Liver (tissue), 3 donors: ENCODE measurements around the gene SNX17.

Experiments used
- EGR1 ChIP-seq, 2 donors: IDR thresholded peaks; 2 replicates each; pipeline ENCODE4 v1.6.1; 2016 to 2018; ENCODE audit warnings: antibody characterized with exemption in 2 of 2, low read depth in 2 of 2
- GABPA ChIP-seq, 2 donors: IDR thresholded peaks in 1 of 2; conservative IDR thresholded peaks in 1 of 2; 2 replicates each; pipeline ENCODE4 v1.6.1; 2016; ENCODE audit warnings: antibody characterized with exemption in 2 of 2, mild to moderate bottlenecking in 1 of 2, moderate library complexity in 1 of 2
- JUND ChIP-seq, 2 donors: IDR thresholded peaks; 2 replicates each; pipeline ENCODE4 v1.6.1; 2016; ENCODE audit warnings: antibody characterized with exemption in 2 of 2
- TAF1 ChIP-seq: conservative IDR thresholded peaks from 2 replicates; pipeline ENCODE4 v1.6.1; 2016; ENCODE audit warnings: antibody characterized with exemption, mild to moderate bottlenecking
- YY1 ChIP-seq: IDR thresholded peaks from 2 replicates; pipeline ENCODE4 v1.6.1; 2016; ENCODE audit warnings: antibody characterized with exemption, mild to moderate bottlenecking
- TF ChIP-seq, protein P1 (sequence below): fragments of 150-350 bp; IDR thresholded peaks from 2 replicates; pipeline ENCODE4 v1.5.1; 2017; ENCODE audit warnings: improper control_type of control experiment, low read depth, low read length; ENCODE audit not compliant: missing input control
- TF ChIP-seq, protein P2 (sequence below): IDR thresholded peaks from 2 replicates; pipeline ENCODE4 v1.6.1; 2016; ENCODE audit warnings: antibody characterized with exemption, mild to moderate bottlenecking
- TF ChIP-seq, protein P3 (sequence below): IDR thresholded peaks from 2 replicates; pipeline ENCODE4 v1.6.1; 2016; ENCODE audit warnings: antibody characterized with exemption
- donor health status: healthy.
- donor health status: healthy.

DNA sequence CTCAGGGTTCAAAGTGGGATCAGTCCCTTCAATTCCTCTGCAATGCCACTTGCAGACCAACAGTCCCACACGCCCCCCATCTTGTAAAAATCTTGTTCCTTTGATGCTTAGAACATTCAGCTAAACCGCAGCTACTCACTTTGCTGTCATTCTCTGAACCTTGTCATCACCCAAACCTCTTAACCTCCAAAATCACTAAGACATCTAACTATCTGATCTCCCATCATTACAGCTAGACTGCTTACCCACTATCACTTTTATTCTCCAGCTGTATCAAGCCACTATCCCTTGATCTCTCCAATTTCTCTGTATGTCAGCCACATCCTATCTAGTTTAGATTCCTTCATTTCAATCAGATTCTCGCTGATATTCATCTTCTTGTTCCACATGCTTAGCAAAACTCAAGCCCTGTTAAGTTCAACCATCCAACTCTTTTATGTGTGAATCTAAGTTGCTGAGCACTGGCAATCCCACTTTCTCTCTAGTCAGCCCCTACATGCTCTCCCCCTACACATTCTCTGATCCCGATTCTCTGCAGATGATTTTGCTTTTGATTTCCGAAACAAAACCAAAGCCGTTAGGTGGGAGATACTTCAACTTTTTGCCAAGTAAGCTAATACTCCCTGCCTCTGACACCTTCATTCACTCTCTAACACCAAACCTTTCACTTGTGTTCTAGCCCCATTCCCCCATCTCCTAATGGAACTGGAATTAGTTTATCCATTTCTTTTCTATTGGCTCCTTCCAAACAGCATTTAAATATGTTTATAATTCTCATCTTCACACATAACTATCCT, 18.4 kb upstream of the SNX17 start:
- TF ChIP-seq, protein P1, sequence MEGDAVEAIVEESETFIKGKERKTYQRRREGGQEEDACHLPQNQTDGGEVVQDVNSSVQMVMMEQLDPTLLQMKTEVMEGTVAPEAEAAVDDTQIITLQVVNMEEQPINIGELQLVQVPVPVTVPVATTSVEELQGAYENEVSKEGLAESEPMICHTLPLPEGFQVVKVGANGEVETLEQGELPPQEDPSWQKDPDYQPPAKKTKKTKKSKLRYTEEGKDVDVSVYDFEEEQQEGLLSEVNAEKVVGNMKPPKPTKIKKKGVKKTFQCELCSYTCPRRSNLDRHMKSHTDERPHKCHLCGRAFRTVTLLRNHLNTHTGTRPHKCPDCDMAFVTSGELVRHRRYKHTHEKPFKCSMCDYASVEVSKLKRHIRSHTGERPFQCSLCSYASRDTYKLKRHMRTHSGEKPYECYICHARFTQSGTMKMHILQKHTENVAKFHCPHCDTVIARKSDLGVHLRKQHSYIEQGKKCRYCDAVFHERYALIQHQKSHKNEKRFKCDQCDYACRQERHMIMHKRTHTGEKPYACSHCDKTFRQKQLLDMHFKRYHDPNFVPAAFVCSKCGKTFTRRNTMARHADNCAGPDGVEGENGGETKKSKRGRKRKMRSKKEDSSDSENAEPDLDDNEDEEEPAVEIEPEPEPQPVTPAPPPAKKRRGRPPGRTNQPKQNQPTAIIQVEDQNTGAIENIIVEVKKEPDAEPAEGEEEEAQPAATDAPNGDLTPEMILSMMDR: no peak
- TF ChIP-seq, protein P2, sequence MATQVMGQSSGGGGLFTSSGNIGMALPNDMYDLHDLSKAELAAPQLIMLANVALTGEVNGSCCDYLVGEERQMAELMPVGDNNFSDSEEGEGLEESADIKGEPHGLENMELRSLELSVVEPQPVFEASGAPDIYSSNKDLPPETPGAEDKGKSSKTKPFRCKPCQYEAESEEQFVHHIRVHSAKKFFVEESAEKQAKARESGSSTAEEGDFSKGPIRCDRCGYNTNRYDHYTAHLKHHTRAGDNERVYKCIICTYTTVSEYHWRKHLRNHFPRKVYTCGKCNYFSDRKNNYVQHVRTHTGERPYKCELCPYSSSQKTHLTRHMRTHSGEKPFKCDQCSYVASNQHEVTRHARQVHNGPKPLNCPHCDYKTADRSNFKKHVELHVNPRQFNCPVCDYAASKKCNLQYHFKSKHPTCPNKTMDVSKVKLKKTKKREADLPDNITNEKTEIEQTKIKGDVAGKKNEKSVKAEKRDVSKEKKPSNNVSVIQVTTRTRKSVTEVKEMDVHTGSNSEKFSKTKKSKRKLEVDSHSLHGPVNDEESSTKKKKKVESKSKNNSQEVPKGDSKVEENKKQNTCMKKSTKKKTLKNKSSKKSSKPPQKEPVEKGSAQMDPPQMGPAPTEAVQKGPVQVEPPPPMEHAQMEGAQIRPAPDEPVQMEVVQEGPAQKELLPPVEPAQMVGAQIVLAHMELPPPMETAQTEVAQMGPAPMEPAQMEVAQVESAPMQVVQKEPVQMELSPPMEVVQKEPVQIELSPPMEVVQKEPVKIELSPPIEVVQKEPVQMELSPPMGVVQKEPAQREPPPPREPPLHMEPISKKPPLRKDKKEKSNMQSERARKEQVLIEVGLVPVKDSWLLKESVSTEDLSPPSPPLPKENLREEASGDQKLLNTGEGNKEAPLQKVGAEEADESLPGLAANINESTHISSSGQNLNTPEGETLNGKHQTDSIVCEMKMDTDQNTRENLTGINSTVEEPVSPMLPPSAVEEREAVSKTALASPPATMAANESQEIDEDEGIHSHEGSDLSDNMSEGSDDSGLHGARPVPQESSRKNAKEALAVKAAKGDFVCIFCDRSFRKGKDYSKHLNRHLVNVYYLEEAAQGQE: no peak
- TF ChIP-seq TAF1: no peak
- TF ChIP-seq YY1: no peak
- TF ChIP-seq JUND (IDR thresholded peaks at IDR 0.05): no peak
- TF ChIP-seq, protein P3, sequence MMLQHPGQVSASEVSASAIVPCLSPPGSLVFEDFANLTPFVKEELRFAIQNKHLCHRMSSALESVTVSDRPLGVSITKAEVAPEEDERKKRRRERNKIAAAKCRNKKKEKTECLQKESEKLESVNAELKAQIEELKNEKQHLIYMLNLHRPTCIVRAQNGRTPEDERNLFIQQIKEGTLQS: no peak
- TF ChIP-seq EGR1 (IDR thresholded peaks at IDR 0.05; ENCODE audit: low read depth in 2 of 2): no peak
- no peak for TF ChIP-seq GABPA (IDR thresholded peaks at IDR 0.05 in 1 of 2, conservative IDR thresholded peaks at IDR 0.05 in 1 of 2)
